ENCODE measurements around the gene LAMA5. TPM values are rescaled to one million over a fixed set of nuclear protein-coding genes. Genes with fewer than 3 reads are reported as not detected.

The LAMA5 gene
- total RNA-seq, 1 experiment from 2014 or later = 171 TPM

DNA sequence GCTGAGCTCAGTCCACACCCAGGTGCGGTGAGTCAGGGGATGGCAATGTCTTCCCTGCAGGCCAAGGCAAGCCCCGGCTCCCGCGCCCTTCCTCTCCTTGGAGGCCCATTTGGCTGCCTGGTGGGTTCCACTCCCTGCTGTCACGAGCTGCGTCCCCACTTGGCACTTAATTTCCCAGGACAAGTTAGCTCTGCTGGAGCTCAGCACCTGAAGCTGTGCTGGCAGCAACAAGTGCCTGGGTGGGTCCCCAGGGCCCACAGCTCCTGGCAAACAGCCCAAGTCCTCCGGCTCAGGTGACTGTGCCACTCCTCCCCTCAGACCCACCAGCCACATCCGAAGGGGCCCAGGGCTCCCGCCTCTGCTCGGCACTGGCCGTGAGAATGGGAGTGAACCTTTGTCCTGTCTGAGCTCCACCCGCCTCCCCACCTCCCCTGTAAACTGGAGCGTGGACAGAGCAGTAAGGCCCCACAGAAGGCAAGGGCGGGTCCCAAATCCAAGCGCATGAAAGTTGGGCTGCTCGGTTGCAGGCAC, 16.9 kb downstream of the LAMA5 start:
- no peak for DNase-seq (ENCODE audit: extremely low read depth, low read depth)

- no peak for DNase-seq (ENCODE audit: extremely low read depth, low read depth)
Measured at GRCh38 chr20:62349556-62350097, 17.5 kb downstream of the LAMA5 start.

GRCh38 chr20:62348604-62349003, 18.5 kb downstream of the LAMA5 start:
- DNase-seq (ENCODE audit: extremely low read depth, low read depth) = no peak

DNA sequence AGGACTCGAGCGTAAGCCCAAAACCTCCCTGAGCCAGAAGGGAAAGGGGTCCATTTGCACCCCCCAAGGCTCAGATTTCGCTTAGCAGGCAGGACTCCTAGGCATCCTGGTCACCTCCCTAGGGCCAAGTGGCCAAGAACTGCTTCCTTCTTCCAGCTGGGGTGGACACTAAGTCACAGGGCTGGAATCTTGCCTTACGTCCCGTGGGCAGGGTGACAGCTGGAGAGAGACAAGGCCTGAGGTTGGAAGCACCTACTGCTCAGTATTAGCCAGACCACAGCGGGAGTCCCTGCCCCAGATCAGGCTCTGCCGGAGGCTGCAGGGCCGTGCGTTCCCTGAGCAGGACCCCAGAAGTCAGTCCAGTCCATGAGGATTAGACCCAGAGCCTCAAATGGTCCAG, 19.7 kb downstream of the LAMA5 start:
- no peak for DNase-seq (ENCODE audit: extremely low read depth, low read depth)

DNA sequence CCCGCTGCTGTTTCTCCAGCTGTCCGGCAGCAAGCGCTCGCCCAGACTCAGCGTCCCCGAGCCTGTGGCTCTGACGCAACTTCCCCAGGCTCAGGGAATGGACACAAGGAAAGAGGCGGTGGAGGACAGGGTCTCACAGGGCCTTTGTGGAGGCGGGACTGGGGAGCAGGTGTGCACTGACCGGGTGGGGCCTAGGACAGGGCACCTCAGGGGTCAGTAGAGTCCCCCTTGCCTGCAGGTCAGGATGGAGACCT, 20.0 kb downstream of the LAMA5 start:
- no peak for DNase-seq (ENCODE audit: extremely low read depth, low read depth)

GRCh38 chr20:62346398-62347150, 20.5 kb downstream of the LAMA5 start:
- no peak for DNase-seq (ENCODE audit: extremely low read depth, low read depth)

- no peak for DNase-seq (ENCODE audit: extremely low read depth, low read depth)
Measured at GRCh38 chr20:62345681-62346370, 21.3 kb downstream of the LAMA5 start.

DNA sequence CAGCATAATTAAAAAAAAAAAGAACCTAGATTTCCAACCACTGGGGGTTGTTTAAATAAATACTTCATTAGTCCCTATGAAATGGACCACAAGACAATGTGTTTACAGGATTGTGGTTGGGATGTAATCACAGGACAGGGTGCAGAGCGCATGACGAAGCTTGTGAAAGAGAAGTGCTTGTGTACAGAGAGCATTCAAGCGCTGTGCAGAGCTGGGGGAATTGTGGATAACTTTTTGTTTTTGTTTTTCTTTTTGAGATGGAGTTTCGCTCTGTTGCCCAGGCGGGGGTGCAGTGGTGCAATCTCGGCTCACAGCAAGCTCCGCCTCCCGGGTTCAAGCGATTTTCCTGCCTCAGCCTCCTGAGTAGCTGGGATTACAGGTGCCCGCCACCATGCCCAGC, 22.3 kb downstream of the LAMA5 start:
- no peak for DNase-seq (ENCODE audit: extremely low read depth, low read depth)

- DNase-seq (ENCODE audit: extremely low read depth, low read depth) = no peak
Measured at GRCh38 chr20:62344092-62344491, 23.0 kb downstream of the LAMA5 start.

GRCh38 chr20:62342910-62343309, 24.2 kb downstream of the LAMA5 start:
- DNase-seq (ENCODE audit: extremely low read depth, low read depth) = no peak

DNA sequence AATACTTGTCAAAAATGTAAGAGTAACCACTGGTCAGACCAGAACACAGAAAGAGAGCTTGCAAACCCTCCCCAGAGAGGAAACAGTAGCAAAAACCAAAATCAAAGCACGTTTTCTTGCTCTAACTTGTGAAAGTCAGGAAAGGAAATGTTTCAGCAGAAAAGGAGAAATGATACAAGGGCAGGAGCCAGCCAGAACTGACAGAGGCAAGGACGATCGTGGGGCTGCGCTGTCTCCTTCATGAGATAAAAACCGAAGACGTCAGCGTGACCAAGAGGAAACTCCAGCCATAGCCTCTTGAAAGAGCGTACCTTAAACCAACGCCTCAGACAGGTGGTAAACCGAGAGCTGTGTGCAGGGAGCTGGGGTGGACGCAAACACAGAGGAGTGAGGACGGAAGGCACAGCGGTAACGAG, 27.5 kb downstream of the LAMA5 start:
- no peak for DNase-seq (ENCODE audit: extremely low read depth, low read depth)

GRCh38 chr20:62338294-62338620, 28.9 kb downstream of the LAMA5 start:
- DNase-seq (ENCODE audit: extremely low read depth, low read depth) = no peak

GRCh38 chr20:62337558-62338293, 29.4 kb downstream of the LAMA5 start:
- no peak for DNase-seq (ENCODE audit: extremely low read depth, low read depth)

DNA sequence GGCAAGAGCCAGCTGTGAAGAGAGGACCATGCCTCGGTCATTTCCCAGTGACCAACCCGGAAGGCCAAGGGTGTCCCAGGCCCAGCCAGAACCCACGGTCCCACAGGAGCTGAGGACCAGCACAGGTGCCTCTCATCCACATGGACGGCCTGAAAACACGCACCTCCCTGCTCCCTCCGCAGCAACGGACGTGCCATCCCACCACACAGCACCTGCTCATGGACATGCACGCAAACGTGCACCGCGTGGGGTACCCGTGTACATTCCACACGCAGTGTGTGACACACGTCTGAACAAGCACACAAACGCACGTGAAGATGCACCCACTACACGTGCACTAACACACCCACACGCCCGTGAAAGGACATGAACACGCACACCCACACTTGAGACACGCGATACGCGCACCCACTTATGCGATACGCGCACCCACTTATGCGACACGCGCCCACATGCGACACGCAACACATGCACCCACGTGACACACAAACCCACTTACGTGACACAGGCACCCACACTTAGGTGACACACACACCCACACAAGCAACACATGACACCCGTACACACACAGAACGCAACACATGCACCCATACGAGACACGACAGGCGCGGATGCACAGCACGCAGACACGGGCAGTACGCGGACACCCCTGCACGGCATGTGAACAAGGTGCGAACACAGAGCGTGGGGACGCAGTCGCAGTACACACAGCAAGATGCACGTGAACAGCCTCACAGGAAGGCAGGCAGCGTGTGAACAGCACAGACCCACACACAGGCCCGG, 30.1 kb downstream of the LAMA5 start:
- no peak for DNase-seq (ENCODE audit: extremely low read depth, low read depth)

DNA sequence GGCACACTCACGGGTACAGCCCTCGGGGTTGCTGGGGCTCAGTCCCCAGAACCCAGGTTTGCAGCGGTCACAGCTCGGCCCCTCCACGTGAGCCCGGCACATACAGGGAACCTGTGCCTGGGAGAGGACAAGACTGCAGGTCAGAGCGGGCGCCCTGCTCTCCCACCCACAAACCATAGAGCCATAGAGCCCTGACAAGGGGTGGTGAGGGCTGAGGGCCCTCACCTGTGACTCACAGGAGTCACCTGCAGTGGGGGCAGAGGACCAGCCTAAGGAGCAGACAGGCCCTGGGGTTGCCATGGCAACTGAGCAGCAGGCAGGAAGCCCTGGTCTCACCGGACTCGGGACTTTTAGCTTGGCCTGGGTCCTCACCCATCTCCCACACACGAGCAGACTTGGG, 30.8 kb downstream of the LAMA5 start:
- no peak for DNase-seq (ENCODE audit: extremely low read depth, low read depth)

- DNase-seq (ENCODE audit: extremely low read depth, low read depth) = no peak
Measured at GRCh38 chr20:62335532-62335931, 31.6 kb downstream of the LAMA5 start.

DNA sequence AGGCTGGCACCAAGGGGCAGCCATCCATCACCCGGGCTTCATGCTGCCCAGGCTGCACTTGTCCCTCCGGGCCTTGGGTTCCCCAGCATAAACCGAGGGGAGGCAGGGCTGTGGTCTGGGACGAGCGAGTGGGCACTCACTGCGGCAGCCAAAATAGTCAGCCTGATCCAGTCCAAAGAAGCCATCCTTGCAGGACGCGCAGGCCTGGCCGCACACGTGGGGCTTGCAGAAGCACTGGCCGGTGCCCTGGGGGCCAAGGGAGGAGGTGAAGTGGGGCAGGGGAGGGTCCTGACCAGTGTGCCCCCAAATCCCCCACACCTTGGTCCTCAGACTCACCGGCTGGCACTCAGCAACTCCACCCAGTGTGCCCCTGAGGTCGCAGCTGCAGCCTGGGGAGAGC, 32.2 kb downstream of the LAMA5 start:
- DNase-seq (ENCODE audit: extremely low read depth, low read depth) = no peak

DNA sequence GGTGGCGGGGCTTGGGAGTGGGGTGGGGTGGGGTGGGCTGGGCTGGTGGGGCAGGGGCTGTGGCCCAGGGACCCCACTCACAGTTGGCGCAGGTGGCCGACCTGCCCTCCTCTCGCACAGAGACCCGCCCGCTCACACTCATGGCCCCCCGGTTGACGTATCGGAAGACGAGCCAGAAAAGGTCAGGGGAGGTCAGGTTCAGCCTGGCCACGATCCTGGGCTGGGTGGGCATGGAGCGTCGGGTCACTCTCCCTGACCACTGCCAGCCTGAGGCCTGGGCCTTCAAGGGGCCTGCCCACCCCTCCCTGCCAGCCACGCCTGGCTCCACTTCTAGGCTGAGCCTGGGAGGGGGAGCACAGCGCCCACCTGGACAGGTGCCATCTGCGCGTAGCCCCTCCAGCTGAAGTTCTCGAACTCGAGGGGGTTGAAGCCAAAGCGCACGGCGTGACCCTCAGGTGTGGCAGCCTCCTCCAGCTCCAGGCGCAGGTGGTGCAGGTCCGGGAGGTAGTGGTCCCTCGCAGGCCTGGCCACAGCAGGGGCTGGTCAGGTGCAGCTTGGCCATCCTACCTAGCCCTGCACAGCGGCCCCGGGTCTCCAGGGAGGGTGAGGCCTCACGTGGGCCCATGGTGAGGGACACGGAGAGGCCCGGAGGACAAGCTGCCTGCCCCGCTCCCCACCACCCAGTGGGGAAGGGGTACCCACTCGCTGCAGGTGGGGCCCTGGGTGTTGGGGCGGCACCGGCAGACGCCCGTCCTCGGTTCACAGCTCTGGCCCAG, 33.1 kb downstream of the LAMA5 start:
- DNase-seq (ENCODE audit: extremely low read depth, low read depth) = no peak

DNA sequence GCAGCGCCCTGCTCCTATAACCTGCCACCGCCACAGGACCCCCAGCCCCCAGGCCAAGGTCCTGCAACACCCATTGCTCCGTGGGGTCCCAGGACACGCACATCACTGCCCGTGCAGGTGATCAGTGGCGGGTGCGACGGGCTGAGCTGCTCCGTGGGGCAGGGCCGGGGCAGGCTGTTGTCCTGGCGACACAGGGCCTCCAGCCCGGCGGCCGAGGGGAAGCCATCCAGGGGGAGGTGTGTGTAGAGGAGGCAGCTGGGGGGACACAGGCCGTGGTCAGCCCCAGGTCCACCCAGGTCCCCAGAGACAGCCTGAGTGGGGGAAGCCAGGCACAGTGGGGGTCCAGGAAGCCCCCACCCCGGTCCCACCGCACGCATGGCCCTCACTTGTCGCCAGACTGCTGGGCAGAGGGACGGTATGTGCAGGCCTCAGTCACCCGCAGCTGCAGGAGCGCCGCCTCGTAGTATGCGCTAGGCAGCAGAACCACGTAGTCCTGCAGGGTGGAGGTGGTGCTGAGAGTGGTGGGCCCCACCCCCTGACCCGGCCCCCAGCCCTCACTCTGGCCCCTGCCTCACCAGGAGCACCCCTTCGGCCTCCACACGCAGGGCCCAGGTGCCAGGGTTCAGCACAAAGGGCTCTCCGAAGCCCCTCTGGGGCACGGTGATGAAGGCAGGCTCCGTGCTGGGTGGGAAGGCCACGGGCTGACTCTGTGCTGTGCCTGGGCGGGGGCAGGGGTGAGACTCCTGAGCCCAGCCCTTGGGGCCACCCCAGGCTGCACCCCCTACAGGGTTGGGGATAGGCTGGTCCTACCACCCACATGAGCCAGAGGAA, 33.9 kb downstream of the LAMA5 start:
- DNase-seq (ENCODE audit: extremely low read depth, low read depth) = no peak

Data from NCI-H460 (cell line).